HG02885 (cell line): Measurements from ENCODE around the gene INPP5A.

Source experiments
- ATAC-seq: cut with Tn5 transposase; IDR thresholded peaks from one replicate; pipeline ENCODE4 v1.9.1; 2021; ENCODE audit warnings: mild to moderate bottlenecking; ENCODE audit not compliant: unreplicated experiment, poor library complexity

Gene INPP5A

GRCh38 chr10:132651511-132652029 is 114.0 kb downstream of the INPP5A start:
- no peak for ATAC-seq

DNA sequence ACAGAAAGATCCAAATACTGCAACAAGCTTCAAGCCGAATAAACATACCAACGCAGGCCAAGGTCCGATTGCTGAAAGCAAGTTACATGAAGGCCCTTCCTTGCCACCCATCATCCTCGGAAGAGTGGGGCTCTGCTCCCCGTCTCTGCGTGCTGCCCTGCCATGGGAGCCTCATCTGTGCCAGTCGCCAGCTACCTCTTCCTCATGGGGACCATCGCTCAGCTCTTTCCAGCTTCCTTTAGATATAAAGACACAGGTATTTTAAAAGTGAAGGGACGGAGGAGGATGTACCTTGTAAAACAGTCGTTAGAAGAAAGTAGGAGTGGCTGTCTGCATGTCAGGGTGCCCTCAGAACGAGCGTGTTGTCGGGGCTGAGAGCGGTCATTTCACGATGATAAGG is 114.9 kb downstream of the INPP5A start:
- no peak for ATAC-seq

DNA sequence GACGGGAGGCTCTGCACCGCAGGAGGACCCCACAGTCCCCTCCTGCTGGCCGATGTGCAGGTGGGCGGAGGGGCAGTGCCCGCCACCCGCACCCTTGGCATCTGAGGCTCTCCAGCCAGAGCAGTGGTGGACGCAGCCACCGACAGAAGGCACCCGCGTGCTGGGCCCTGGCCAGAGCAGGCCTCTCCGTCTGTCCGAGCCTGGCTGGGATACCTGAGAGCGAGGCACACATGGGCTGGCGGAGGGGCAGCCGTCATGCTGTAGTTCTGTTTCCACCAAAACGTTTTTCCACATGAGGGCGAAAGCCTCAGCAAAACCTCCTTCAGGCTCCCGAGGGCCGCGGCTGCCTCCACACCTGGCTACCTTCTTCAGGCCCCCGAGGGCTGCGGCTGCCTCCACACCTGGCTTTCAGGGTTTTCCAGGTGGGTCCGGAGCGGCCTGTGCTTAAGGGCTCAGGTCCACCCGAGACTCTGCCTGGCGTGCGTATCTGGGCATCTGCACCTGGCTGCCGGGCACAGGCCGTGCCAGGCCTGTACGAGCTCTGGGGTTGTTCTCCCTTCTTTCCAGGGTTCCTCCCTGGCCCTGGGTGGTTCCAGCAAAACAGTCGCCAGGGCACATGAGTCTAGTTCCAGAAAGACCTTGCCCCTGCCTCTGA is 115.5 kb downstream of the INPP5A start:
- no peak for ATAC-seq

- no peak for ATAC-seq
Measured at GRCh38 chr10:132653721-132654120, 116.1 kb downstream of the INPP5A start.

DNA sequence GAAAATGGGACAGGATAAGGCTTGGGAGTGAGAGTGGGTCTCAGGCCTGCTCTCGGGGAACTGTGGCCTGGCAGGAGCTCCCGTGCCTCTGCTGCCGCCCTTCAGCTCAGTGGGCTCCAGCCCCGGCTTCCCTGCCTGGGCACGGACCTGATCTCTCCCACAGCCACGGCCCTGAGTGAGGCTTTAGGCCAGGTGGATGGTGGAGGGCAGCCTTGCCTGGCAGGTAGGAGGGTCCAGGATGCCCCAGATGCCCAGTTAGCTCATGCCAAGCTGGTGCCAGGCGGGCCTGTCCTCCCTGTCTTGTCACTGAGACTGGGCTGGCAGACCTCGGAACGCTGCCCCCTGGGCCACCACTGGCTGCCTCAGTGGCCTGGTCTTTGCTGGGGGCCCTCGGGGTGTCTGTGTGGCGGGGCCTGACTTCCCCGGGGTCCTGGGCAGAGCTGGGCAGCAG is 116.6 kb downstream of the INPP5A start:
- ATAC-seq, result no peak

DNA sequence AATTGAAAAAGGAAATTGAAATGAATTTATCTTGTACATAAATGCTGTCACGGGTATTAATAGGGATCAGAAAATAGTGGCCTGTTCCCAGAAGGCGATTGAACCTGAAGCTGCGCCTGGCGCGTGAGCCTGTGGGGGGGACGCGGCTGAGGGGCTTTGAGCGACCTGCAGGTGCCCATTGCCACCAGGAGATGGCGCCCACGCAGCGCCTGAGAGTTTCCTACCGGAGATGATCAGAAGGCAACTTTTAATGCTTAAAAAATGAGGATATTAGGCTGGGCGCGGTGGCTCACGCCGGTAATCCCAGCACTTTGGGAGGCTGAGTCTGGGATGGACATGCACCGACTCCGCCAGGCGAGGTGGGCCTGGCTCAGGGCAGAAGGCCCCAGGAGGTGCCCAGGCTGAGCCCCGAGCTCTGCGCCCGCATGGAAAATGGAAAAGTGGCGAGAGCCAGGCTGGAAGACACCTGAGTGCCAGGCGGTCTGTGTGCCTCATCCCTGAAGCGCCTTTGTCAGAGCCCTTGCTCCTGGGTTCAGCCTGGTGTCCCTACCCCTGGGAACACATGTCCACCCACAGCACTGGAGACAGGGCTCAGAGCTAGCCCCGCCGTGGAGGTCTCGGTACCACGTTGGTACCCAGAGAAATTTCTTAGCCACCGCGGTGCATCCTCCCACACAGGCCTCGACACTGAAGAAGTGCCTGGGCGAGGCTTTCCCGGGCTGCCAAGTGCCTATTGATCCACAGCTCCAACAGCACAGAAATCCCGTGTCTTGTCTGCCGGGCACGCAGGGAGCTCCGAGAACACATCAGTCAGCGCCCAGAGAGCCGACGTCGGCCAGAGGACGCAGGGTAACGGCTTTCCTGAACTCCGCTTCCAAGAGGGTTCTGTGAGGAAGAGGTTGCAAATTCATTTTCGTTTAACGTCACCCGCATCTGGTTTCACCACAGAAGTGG is 117.4 kb downstream of the INPP5A start:
- ATAC-seq, result no peak

GRCh38 chr10:132655735-132656134 is 118.1 kb downstream of the INPP5A start:
- ATAC-seq, result no peak

DNA sequence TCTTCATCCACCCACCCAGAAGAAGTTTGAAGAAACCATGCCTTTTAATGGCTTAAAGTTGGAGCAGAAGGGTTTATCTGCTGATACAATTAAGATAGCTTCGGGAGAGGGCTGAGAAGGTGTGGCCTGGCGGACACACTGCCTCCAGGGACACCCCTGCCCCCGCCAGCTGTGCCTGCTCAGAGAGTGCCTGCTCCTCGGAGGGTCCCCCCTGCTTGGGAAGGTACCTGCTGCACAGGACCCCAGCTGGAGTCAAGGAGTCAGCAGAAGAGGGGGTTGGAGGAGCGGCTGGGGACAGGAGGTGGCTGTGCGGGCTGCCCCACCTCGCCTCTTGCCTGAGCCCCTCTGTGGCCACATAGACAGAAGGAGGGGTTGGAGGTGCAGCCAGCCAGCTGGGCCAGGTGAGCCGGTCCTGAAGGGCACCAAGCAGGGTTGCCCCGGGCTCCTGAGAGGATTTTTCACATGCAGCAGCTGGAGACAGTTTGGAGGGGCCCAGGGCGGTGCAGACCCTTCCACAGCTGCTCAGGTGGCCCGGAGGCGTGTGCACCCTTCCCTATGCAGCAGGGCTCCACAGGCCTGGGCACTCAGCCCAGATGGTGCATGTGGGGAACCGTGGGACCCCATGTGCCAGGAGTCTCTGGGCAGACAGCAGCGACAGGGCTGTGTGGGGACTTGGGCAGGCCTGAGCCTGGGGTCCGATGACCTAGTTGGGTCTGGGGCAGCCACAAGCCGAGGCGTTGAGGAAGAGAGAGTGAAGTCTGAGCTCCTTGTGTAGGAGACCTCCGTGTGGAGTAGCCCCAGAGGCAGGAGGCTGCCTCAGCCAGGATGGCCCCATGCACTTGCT is 118.9 kb downstream of the INPP5A start:
- no peak for ATAC-seq

GRCh38 chr10:132657127-132657706 is 119.6 kb downstream of the INPP5A start:
- ATAC-seq, result no peak

DNA sequence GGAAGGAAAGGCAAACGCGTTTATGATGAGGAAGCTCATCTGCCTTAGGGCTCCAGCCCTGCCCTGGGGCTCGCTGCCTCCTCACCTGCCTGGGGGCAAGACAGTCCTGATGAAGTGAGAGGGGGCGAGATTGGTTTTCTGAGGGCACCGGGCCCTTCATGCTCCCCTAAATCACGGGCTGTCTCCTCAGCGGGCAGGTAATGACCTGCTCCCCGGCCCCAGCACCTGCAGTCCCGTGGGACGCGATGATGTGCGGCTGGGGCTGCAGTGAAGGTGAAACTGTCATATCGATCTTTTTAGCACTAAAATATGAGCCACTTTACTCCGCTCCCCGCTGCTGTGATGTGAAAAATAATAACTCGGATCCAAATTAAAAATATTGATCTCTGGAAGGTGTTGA is 120.2 kb downstream of the INPP5A start:
- no peak for ATAC-seq

GRCh38 chr10:132658546-132659205 is 121.1 kb downstream of the INPP5A start:
- ATAC-seq, result no peak

- no peak for ATAC-seq
Measured at GRCh38 chr10:132659206-132660091, 121.9 kb downstream of the INPP5A start.

GRCh38 chr10:132660385-132660784 is 122.8 kb downstream of the INPP5A start:
- no peak for ATAC-seq

- no peak for ATAC-seq
Measured at GRCh38 chr10:132662186-132662920, 124.8 kb downstream of the INPP5A start.

DNA sequence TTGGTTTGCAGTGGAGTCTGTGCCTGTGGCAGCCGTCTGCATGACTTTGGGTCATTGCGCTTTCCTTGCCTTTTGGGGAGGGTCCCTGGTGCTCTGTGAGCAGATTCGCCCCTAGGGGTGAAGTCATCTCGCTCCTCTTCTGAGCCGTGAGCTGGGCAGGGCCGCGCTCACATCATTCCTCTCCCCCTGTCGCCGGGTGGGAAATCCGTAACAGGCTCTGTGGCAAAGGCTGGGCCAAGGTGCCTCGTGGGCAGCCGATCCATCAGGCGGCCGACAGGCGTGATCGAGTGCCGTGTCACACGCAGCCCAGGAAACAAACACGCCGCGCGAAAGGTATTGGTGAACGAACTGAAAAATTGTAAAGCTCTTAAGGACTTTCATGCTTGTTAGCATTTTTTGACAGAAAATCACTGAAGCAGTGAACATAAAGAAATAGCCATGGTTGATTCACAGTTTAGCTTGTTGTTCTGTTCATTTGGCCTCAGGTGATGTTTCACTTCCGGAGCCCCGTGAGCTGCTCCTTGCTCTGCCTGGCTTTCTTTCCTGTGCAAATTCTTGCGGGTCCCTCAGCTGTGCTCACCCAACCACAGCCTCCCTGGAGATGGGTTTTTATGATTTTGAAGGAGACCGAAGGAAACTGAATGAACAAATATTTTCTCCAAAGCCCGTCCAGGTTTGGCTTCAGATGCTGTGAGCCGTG is 126.2 kb downstream of the INPP5A start:
- no peak for ATAC-seq

DNA sequence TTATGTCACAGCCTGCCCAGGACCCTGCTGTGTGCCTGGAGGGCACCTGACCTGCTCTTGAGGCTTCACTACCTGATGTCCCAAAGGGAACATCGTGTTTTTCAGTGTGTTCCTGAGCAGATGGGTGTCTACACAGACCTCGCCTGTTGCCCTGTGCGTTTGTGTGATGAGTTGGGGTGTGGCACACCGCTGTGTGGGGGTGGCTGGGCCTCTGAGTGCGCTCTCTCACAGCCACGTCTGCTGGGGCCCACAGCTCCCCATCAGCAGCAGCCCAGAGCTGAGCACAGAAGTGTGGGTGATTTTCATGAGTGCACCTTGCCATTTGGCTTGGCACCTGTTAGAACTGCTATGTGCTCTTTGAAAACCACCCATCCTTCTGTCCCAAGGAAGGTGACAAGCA is 126.8 kb downstream of the INPP5A start:
- ATAC-seq, result no peak

GRCh38 chr10:132664883-132665282 is 127.3 kb downstream of the INPP5A start:
- ATAC-seq, result no peak
